Activated T-cell treated with anti-CD3 and anti-CD28 coated beads, Interleukin-2, amount 50 U/mL, for 24 hours (primary cell): ENCODE measurements around the gene TRIM37.

Experiments used
- DNase-seq: peaks from one replicate; pipeline ENCODE4 v3.0.0-alpha.2; 2020
- H3K27ac Mint-ChIP-seq: 2 replicates; pipeline ENCODE4 v1.8.0; 2020; ENCODE audit warnings: mild to moderate bottlenecking, mixed read lengths
- H3K27me3 Mint-ChIP-seq: 2 replicates; pipeline ENCODE4 v1.8.0; 2020; ENCODE audit warnings: mixed read lengths
- H3K36me3 Mint-ChIP-seq: 2 replicates; pipeline ENCODE4 v1.8.0; 2020; ENCODE audit warnings: low read depth, mixed read lengths
- H3K4me1 Mint-ChIP-seq: 2 replicates; pipeline ENCODE4 v1.8.0; 2020; ENCODE audit warnings: low read depth, mixed read lengths
- H3K4me3 Mint-ChIP-seq: 2 replicates; pipeline ENCODE4 v1.8.0; 2020; ENCODE audit warnings: mild to moderate bottlenecking, moderate library complexity, mixed read lengths
- H3K9me3 Mint-ChIP-seq: 2 replicates; pipeline ENCODE4 v1.8.0; 2020; ENCODE audit warnings: mixed read lengths

TRIM37 gene

DNA sequence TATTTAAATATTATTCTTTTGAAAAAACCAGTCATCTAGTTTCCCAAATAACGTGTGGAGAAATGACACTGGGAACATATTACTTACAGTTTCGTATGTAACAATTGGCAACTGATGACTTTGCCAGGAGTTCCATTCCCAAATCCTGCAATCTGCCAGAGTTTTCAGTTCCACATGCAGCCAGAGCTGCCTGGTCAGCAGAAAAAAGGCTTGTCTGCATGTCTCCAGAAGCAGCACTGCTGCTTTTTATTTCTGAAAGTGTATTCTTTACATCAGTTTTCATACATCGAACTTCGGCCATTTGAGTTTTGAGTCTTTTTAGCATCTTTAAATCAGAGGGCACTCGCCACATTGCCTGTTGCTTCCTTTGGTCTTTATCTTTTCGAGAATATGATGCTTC, 78.4 kb downstream of the TRIM37 start:
- Mint-ChIP-seq H3K27me3 (no peaks in the 10 kb centered on the region), H3K36me3 (peaks cover 80% of the 10 kb centered on the region), H3K27ac (no peak overlapping the region), H3K9me3 (no peaks in the 10 kb centered on the region), H3K4me1 (peaks cover 10% of the 10 kb centered on the region), H3K4me3 (no peak overlapping the region)
- DNase-seq, result no peak

DNA sequence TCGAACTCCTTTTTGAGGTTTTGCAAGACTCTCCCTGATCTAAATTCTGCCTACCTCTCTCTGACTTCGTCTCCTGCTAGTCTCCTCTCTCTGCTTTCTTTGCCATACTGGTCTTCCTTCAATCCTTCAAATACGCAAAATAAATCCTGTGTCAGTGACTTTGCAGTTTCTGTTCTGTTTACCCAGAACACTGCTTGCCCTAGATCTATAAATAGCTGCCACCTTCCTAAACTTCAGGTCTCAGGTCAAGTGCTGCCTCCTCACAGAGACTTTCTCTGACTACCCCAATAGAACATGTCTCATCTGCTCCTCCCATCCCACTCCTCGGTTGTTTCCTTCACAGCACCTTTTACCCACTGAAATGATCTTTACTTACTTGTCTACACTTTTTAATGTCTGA, 78.9 kb downstream of the TRIM37 start:
- peaks cover 76% of the 10 kb centered on the region for H3K36me3 Mint-ChIP-seq
- no peaks in the 10 kb centered on the region for H3K9me3 Mint-ChIP-seq
- DNase-seq, result no peak
- peaks cover 10% of the 10 kb centered on the region for H3K4me1 Mint-ChIP-seq
- no peaks in the 10 kb centered on the region for H3K27me3 Mint-ChIP-seq
- H3K27ac Mint-ChIP-seq, result peak overlapping the region; percentile 38
- no peak overlapping the region for H3K4me3 Mint-ChIP-seq

DNA sequence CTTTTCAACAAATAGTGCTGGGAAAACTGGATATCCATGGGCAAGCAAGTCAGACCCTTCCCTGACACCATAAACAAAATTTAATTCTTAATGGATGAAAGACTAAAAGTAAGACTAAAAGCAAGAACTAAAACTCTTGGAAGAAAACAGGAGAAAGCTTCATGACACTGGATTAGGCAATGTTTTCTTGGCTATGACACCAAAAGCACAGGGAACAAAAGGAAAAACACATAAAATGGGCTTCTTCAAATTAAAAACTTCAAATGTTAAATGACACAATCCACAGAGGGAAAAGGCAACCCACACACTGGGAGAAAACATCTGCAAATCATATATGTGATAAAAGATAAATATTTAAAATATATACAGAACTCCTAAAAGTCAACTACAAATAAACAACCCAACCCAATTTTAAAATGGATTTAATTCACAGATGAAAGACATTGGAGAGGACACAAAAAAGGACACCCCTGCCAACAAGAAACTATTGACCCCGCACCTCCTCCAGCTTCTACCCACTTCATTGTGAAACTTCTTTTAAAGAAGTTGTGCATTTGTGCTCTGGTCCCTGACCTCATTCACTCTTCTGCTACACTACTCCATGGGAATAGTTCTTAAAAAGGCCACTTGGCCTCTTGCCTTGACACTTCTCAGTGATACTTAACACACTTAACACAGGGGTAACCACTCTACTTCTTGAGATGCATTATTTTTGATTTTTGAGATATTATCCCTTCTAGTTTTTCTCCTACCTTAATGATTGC, 80.3 kb downstream of the TRIM37 start:
- H3K4me3 Mint-ChIP-seq, result no peak overlapping the region
- no peaks in the 10 kb centered on the region for H3K27me3 Mint-ChIP-seq
- H3K36me3 Mint-ChIP-seq, result peaks cover 69% of the 10 kb centered on the region
- H3K27ac Mint-ChIP-seq, result peak overlapping the region; percentile 64
- peaks cover 1% of the 10 kb centered on the region for H3K9me3 Mint-ChIP-seq
- no peak for DNase-seq
- H3K4me1 Mint-ChIP-seq, result peaks cover 10% of the 10 kb centered on the region

DNA sequence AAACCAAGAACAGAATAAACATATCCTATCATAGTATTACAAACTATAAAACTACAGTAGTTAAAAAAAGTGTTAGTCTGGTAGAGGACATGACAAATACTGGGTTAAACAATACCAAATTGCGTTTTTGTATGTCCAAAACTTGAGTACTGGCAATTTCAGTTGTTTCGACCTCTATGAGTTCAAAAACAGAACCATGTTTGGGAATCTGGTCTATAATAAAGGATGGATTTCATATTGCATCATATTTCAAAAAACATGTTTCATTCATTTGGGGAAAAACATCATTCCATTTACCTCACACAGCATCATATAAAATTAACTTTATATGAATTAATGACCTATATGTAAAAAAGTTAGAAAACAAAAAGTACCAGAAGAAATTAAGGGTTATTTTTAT, 81.8 kb downstream of the TRIM37 start:
- H3K36me3 Mint-ChIP-seq, result peaks cover 64% of the 10 kb centered on the region
- peaks cover 10% of the 10 kb centered on the region for H3K4me1 Mint-ChIP-seq
- H3K9me3 Mint-ChIP-seq, result peaks cover 3% of the 10 kb centered on the region
- H3K4me3 Mint-ChIP-seq, result no peak overlapping the region
- no peak overlapping the region for H3K27ac Mint-ChIP-seq
- H3K27me3 Mint-ChIP-seq, result no peaks in the 10 kb centered on the region
- DNase-seq, result no peak

DNA sequence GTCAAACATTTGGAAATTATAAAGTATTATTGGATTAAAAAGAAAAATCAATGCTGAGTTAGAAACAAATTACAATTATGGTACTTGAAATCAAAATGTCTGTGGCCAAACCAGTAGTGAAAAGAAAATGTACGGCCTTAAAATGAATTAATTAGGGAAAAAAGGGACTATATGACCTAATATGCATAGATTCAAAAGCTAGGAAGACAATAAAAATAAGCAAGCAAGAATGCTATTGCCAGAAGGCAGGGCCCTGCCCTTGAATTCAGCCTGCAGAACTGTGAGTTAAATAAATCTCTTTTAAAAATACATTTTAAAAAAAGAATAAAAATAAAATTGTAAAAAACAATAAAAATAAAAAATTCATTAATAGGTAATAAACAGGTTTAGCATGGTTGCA, 88.7 kb downstream of the TRIM37 start:
- no peaks in the 10 kb centered on the region for H3K4me1 Mint-ChIP-seq
- peaks cover 70% of the 10 kb centered on the region for H3K36me3 Mint-ChIP-seq
- no peak overlapping the region for H3K27ac Mint-ChIP-seq
- DNase-seq, result no peak
- no peaks in the 10 kb centered on the region for H3K27me3 Mint-ChIP-seq
- H3K4me3 Mint-ChIP-seq, result no peak overlapping the region
- H3K9me3 Mint-ChIP-seq, result peaks cover 3% of the 10 kb centered on the region

DNA sequence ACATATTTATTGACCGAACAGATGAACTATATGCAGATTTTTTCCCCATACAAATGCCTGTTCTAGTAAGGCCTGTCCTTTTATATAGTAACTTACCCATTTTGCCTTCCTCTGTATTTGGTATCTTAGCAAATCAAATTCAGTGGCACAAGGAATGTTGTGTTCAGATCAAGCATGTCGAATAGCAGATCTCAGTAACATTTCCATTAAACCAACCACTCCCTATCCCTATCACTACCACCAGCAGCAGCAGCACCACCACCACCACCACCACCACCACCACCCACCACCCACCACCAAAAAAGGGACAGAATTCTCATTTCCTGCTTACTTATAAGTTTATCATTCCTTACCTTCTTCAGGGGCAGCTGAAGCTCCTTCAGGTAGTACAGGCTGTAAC, 94.7 kb downstream of the TRIM37 start:
- H3K4me3 Mint-ChIP-seq, result no peak overlapping the region
- H3K9me3 Mint-ChIP-seq, result no peaks in the 10 kb centered on the region
- no peak for DNase-seq
- peaks cover 85% of the 10 kb centered on the region for H3K36me3 Mint-ChIP-seq
- no peaks in the 10 kb centered on the region for H3K27me3 Mint-ChIP-seq
- H3K27ac Mint-ChIP-seq, result no peak overlapping the region
- H3K4me1 Mint-ChIP-seq, result peaks cover 4% of the 10 kb centered on the region

DNA sequence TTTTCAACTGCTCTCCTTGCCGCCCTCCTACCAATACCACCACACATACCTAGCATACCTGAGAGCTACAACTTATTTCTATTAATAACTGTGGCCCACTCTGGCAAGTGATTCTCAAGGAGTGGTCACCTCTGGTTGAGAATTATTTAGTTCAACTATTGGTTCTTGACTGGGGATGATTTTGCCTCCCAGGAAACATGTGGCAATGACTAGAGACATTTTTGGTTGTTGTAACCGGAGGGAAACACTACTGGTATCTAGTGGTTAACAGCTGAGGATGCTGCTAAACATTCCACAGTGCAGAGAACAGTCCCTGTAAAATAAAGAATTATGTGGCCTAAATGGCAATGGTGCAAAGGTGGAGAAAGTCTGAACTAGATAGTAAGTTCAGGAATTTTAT, 96.7 kb downstream of the TRIM37 start:
- H3K27me3 Mint-ChIP-seq, result no peaks in the 10 kb centered on the region
- H3K36me3 Mint-ChIP-seq, result peaks cover 82% of the 10 kb centered on the region
- peaks cover 4% of the 10 kb centered on the region for H3K4me1 Mint-ChIP-seq
- no peak overlapping the region for H3K27ac Mint-ChIP-seq
- no peak for DNase-seq
- H3K9me3 Mint-ChIP-seq, result no peaks in the 10 kb centered on the region
- H3K4me3 Mint-ChIP-seq, result no peak overlapping the region

DNA sequence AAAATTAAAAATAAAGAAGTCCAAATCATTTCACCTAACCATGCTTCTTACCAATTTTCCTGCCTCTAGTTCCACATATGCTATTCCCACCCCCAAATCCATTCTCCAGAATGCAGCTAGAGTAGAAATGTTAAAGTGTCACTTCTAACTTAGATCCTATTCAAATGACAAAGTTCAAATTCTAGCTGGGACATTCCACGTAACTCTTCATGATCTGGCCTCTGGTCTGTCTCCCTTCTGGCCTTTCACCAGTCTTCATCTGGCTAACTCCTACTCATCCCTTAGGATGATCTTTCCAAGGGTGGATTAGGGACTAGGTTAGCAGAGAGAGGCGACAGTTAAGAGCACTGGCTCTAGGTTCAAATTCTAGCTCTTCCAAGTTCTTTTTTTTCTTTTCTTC, 97.9 kb downstream of the TRIM37 start:
- DNase-seq, result no peak
- Mint-ChIP-seq H3K9me3 (no peaks in the 10 kb centered on the region), H3K4me1 (peaks cover 9% of the 10 kb centered on the region), H3K27ac (no peak overlapping the region), H3K27me3 (no peaks in the 10 kb centered on the region), H3K36me3 (peaks cover 69% of the 10 kb centered on the region), H3K4me3 (no peak overlapping the region)

DNA sequence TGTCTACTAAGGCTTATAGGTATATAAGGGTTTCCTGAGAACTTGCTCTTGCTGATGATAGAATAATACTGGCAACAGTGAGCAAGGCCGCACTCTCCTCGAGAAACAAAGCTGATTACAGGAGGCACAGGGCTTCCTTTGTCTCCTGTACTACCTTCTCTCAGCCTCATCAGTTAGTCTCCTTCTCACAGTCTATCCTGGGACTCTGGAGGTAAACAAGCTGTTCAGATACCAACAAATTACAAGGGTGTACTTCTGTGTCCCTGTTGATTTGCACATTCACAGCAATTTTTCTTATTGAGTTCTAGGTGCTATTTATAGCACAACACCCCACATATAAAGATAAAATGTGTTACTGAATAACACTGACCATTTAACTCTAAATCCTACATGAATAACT, 98.7 kb downstream of the TRIM37 start:
- peaks cover 15% of the 10 kb centered on the region for H3K4me1 Mint-ChIP-seq
- H3K27ac Mint-ChIP-seq, result peak overlapping the region; percentile 79
- H3K27me3 Mint-ChIP-seq, result no peaks in the 10 kb centered on the region
- H3K9me3 Mint-ChIP-seq, result no peaks in the 10 kb centered on the region
- no peak overlapping the region for H3K4me3 Mint-ChIP-seq
- peaks cover 68% of the 10 kb centered on the region for H3K36me3 Mint-ChIP-seq
- no peak for DNase-seq

DNA sequence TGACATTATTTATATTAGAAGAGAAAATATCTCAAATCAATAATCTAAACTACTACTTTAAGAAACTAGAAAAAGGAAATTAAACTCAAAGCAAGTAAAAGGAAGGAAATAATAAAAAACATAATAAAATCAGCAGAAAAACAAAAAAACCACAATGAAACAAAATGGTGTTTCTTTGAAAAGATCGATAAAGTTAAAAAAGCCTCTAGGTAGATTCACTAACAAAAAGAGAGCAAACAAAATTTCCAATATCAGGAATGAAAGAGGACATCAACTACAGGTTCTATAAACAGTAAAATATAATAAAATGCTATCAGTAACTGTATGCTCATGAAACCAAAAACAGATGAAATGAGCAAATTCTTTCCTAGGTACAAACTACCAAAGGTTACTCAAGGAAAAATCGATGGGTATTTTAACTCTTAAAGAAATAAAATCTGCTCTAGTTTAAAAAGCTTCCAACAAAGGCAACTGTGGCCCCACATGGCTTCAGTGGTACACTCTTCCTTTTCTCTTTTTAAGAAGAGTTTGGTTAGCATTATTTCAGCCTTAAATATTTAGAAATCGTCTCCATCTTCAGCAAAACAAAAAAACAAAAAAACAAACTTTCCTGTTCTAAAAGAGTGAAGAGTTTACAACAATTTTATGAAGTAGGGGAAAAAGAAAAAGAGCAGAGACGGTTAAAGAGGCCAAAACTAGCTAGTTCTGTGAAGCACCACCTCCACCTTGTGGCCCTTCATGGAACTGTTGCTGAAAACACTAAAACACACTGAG, 102.2 kb downstream of the TRIM37 start:
- Mint-ChIP-seq H3K4me3 (no peak overlapping the region), H3K36me3 (peaks cover 65% of the 10 kb centered on the region), H3K27me3 (no peaks in the 10 kb centered on the region), H3K4me1 (peaks cover 43% of the 10 kb centered on the region), H3K9me3 (no peaks in the 10 kb centered on the region), H3K27ac (peak overlapping the region; percentile 77)
- DNase-seq, result peak; percentile 69

DNA sequence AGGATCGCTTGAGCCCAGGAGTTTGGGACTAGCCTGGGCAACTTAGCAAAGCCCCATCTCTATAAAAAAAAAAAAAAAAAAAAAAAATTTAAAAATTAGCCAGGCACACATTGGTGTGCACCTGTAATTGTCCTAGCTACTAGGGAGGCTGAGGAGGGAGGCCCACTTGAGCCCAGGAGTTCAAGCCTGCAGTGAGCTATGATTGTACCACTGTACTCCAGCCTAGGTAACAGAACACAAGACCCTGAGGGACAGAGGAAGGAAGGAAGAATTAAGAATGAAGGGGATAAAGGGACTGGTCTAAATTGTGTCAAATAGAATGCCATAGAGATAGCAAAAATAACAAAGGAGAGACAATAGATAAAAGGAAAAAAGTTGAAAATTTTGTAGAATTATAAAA, 102.8 kb downstream of the TRIM37 start:
- no peak overlapping the region for H3K4me3 Mint-ChIP-seq
- H3K27me3 Mint-ChIP-seq, result no peaks in the 10 kb centered on the region
- H3K4me1 Mint-ChIP-seq, result peaks cover 44% of the 10 kb centered on the region
- H3K9me3 Mint-ChIP-seq, result no peaks in the 10 kb centered on the region
- peak overlapping the region; percentile 57 for H3K27ac Mint-ChIP-seq
- H3K36me3 Mint-ChIP-seq, result peaks cover 64% of the 10 kb centered on the region
- no peak for DNase-seq

DNA sequence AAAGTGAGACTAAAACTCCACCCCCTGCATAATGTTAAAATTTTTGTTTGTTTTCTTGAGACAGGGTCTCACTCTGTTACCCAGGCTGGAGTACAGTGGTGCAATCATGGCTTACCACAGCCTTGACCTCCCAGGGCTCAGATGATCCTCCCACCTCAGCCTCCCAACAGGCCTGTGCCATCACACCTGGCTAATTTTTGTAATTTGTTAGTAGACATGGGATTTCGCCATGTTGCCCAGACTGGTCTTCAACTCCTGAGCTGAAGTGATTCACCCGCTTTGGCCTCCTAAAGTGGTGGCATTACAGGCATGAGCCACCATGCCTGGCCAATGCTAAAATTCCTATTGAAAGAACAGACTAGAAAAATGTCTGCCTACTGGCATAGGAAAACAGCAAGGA, 103.8 kb downstream of the TRIM37 start:
- peaks cover 65% of the 10 kb centered on the region for H3K36me3 Mint-ChIP-seq
- H3K4me3 Mint-ChIP-seq, result no peak overlapping the region
- peaks cover 47% of the 10 kb centered on the region for H3K4me1 Mint-ChIP-seq
- H3K27me3 Mint-ChIP-seq, result no peaks in the 10 kb centered on the region
- H3K9me3 Mint-ChIP-seq, result no peaks in the 10 kb centered on the region
- DNase-seq, result no peak
- peak overlapping the region; percentile 71 for H3K27ac Mint-ChIP-seq

DNA sequence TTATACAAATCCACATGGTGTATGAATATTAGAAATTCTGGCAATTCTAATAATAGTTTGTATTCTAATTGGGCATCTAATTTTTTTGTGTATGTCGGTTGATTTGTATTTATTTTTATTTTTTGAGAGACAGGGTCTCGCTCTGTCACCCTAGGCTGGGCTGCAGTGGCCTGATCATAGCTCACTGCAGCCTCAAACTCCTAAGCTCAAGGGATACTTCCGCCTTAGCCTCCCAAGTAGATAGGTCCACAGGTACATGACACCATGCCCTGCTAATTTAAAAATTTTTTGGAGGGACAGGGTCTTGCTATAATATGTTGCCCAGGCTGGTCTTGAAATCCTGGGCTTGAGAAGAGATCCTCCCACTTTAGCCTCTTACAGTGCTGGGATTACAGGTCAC, 104.6 kb downstream of the TRIM37 start:
- peak overlapping the region; percentile 96 for H3K27ac Mint-ChIP-seq

DNA sequence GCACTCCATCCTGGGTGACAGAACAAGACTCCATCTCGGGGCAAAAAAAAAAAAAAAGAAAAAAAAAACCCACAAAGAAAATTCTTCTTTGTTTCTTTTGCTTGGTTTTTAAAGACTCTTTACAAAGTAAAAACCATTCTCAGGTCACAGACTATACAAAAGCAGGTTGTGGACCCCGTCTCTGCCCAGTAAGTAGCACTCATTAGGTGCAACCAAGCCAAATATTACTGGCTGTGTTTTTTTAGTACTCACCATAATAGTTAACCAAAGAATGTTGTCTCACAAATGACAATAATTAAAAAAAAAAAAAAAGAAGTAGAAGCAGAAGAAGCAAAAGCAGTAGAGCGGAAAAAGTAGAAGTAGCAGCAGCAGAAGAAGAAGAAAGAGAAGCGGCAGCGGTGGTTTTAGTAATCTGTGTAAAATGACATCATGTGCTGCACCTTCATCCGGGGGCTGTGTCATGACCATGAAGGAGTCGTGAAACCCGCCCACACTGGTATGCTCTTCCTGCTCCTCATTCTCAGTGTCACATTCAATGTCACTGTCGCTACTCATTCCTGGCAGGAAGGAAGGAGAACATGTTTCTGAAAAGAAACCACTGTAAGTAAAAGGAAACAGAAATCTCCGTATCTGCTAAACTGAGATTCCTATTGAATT, 105.4 kb downstream of the TRIM37 start:
- H3K36me3 Mint-ChIP-seq, result peaks cover 67% of the 10 kb centered on the region
- no peaks in the 10 kb centered on the region for H3K9me3 Mint-ChIP-seq
- peak overlapping the region; percentile 96 for H3K27ac Mint-ChIP-seq
- H3K4me3 Mint-ChIP-seq, result peak overlapping the region; percentile 75
- no peaks in the 10 kb centered on the region for H3K27me3 Mint-ChIP-seq
- H3K4me1 Mint-ChIP-seq, result peaks cover 43% of the 10 kb centered on the region
- DNase-seq, result peak; percentile 67

More for the DNA sequence above, 104.6 kb downstream of the TRIM37 start:
- Mint-ChIP-seq H3K27me3 (no peaks in the 10 kb centered on the region), H3K9me3 (no peaks in the 10 kb centered on the region), H3K4me3 (peak overlapping the region; percentile 75), H3K36me3 (peaks cover 65% of the 10 kb centered on the region), H3K4me1 (peaks cover 43% of the 10 kb centered on the region)
- no peak for DNase-seq

DNA sequence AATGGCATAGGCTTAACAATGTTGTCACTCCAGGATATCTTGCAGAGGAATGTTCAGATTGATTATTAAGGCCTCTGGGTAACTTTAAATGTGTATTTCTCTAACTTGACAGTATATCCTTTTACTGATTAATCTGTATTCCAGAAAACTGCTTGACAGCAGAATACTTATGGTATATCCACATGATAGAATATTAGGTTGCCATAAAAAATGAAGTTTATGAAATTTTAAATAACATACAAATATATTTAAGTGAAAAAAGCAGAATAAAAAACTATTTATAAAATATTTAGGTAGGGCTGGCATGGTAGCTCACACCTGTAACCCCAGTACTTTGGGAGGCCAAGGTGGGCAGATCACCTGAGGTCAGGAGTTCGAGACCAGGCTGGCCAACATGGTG, 106.7 kb downstream of the TRIM37 start:
- no peaks in the 10 kb centered on the region for H3K9me3 Mint-ChIP-seq
- H3K27me3 Mint-ChIP-seq, result no peaks in the 10 kb centered on the region
- H3K36me3 Mint-ChIP-seq, result peaks cover 65% of the 10 kb centered on the region
- peaks cover 43% of the 10 kb centered on the region for H3K4me1 Mint-ChIP-seq
- DNase-seq, result no peak
- no peak overlapping the region for H3K4me3 Mint-ChIP-seq
- H3K27ac Mint-ChIP-seq, result peak overlapping the region; percentile 71
